Retinal pigment epithelial cell (primary cell): Measurements from ENCODE around the gene SNX27.
A peak's percentile ranks its signal among the peaks of the same experiment; 100 is the strongest.

Source experiments
- DNase-seq: peaks from one replicate; pipeline ENCODE4 v3.0.0-alpha.2; 2010; ENCODE audit warnings: low read depth
- H3K4me3 ChIP-seq: 2 replicates; pipeline ENCODE4 v1.5.1; 2011; ENCODE audit warnings: mild to moderate bottlenecking, low read length, control low read depth, moderate library complexity
- CTCF ChIP-seq: conservative IDR thresholded peaks from 2 replicates; pipeline ENCODE4 v1.5.1; 2011; ENCODE audit warnings: low read depth, low read length, control low read depth, inconsistent platforms

SNX27 gene

GRCh38 chr1:151611832-151612500 lies at the start of gene SNX27:
TSS of gene SNX27 (plus strand) at chr1:151612050. CDS start at chr1:151612202, 152 bp downstream.
- DNase-seq: peak; percentile 65
- H3K4me3 ChIP-seq: peak within 1 kb of the TSS; percentile 84
- TF ChIP-seq CTCF: no peak

GRCh38 chr1:151562661-151563060 lies 49.2 kb upstream of the SNX27 start:
- TF ChIP-seq CTCF: no peak
- H3K4me3 ChIP-seq: no peak overlapping the region
- DNase-seq: no peak

DNA sequence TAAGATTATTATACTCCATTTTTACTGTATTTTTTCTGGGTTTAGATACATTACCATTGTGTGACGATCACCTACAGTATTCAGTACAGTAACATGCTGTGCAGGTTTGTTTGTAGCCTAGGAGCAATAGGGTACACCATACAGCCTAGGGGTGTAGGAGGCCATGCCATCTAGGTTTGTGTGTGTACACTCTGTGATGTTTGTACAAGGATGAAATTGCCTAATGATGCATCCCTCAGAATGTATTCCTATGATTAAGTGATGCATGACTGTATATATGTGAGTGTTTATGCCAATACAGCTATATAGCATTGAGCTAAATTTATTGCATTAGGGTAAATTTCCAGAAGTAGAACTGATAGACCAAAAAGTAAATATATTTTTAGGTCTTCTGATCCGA lies 48.5 kb upstream of the SNX27 start:
- H3K4me3 ChIP-seq: no peak overlapping the region
- no peak for TF ChIP-seq CTCF
- DNase-seq: no peak

DNA sequence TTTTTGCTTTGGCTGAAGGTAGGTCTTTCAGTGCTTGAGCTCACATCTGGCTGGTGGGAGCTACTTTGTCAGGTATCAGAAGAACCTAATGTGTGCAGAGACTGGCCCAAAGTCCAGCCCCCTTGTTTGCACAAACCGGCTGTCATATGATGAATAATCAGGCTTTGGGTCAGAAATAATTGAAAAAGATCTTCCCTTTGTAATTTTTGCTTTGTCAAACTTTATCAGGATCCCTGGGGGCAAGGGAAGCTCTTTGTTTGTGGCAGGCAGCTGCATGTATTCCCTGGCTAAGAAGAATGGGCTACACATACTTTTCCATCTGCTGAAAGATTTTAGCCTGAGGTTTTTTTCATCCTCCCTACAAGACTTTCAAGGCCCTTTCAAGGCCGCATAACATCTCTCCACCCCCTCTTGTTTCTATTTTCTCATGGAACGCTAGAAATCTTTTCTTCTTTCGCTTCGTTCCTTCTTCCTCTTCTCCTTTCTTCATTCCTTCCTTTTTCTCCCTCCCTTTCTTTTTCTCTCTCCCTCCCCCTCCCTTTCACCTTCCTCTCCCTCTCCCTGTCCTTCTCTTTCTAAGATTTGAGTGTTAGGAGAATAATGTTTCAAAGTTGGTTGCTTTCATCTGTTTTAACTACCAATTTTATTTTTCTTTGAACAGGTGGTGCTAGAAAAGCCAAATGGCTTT lies 46.2 kb upstream of the SNX27 start:
- no peak for TF ChIP-seq CTCF
- no peak overlapping the region for H3K4me3 ChIP-seq
- no peak for DNase-seq

DNA sequence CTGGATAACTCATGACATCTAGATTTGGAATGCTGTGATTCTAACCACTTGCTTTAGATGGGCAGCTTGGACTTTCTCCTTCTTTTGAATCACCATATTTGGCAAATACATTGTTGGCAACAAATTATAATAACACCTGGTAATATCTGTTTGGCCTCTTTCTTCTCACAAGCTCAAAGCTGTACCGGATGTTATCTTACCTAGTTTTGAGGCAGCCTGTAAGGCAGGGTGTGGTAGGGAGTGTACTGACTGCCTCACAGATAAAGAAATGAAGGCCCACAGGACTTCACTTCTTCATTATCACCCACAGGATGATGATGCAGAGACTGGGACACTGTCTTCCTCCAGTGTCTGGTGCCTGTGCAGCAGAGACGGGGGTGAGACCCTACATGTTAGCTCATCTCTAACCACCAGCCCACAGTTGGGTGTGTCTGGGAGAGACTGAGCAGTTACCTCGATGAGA lies 43.2 kb upstream of the SNX27 start:
- H3K4me3 ChIP-seq: no peak overlapping the region
- TF ChIP-seq CTCF: no peak
- DNase-seq: no peak

DNA sequence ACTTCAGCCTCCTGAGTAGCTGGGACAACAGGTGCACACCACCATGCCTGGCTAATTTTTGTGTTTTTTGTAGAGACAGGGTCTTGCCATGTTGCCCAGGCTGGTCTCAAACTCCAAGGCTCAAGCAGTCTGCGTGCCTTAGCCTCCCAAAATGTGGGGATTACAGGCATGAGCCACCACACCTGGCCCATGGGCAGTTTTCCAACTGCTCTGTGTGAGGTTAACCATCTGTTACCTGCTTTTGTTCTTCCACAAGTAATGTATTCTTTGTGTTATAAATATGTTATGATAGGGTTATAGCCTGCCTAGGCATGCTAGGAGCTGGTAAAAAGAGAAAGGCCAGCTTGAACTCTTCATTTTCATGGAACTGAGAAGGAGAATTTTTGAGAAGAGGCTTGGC lies 41.0 kb upstream of the SNX27 start:
- no peak overlapping the region for H3K4me3 ChIP-seq
- DNase-seq: no peak
- no peak for TF ChIP-seq CTCF
